ENCODE data around the gene GTSE1.

Gene GTSE1

DNA sequence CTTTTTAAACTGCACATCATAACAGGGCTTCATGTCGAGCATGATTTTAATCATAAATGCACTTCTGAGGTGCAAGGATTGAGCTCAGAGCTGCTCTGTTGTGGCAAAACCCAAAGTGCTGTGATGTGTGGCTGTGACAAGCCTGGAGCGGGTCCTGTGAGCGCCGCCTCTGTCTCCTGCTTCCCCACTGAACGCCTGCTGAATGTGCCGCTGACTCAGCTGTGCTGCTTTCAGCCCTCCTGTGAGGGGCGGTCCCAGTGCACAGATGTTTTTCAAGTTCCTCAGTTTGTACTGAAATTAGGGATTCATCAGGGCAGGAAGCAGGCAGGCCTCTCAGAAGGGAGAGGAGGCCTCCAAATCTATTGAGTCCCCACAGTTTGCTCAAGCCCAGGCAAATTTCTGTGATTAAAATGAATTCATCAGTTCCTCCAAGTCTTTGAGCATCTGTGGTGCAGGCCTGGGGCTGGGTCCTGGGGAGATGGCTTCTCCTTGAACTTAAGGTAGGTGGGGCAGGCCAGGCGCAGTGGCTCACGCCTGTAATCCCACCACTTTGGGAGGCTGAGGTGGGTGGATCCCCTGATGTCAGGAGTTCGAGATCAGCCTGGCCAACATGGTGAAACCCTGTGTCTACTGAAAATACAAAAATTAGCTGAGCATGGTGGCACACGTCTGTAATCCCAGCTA is 3.0 kb upstream of the GTSE1 start:
- no peak overlapping the region for H3K4me3 ChIP-seq (ENCODE audit: insufficient read depth, low read length, poor library complexity, severe bottlenecking)
- H3K4me2 ChIP-seq (ENCODE audit: low read depth, low read length, poor library complexity, severe bottlenecking) = no peak overlapping the region
- no peaks in the 10 kb centered on the region for H3K9me2 ChIP-seq (replicated peaks; ENCODE audit: insufficient read depth, low read length)
- H3K79me2 ChIP-seq (ENCODE audit: insufficient read depth, low read length) = peaks cover 19% of the 10 kb centered on the region
- H3K36me3 ChIP-seq (ENCODE audit: low read length) = peaks cover 3% of the 10 kb centered on the region; the same call in 1 of the 2 replicates
- H3K27ac ChIP-seq (ENCODE audit: low read depth, low read length) = no peak overlapping the region
- peaks cover 4% of the 10 kb centered on the region; the same call in 1 of the 2 replicates for H3F3A ChIP-seq (ENCODE audit: insufficient read depth)
- no peak overlapping the region for H3K9ac ChIP-seq (ENCODE audit: low read length)
- no peaks in the 10 kb centered on the region for H4K20me1 ChIP-seq (ENCODE audit: low read depth, low read length)
- no peak for TF ChIP-seq EZH2phosphoT487 (conservative IDR thresholded peaks at IDR 0.05; ENCODE audit: low read length)
- TF ChIP-seq, protein P1, sequence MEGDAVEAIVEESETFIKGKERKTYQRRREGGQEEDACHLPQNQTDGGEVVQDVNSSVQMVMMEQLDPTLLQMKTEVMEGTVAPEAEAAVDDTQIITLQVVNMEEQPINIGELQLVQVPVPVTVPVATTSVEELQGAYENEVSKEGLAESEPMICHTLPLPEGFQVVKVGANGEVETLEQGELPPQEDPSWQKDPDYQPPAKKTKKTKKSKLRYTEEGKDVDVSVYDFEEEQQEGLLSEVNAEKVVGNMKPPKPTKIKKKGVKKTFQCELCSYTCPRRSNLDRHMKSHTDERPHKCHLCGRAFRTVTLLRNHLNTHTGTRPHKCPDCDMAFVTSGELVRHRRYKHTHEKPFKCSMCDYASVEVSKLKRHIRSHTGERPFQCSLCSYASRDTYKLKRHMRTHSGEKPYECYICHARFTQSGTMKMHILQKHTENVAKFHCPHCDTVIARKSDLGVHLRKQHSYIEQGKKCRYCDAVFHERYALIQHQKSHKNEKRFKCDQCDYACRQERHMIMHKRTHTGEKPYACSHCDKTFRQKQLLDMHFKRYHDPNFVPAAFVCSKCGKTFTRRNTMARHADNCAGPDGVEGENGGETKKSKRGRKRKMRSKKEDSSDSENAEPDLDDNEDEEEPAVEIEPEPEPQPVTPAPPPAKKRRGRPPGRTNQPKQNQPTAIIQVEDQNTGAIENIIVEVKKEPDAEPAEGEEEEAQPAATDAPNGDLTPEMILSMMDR (IDR thresholded peaks at IDR 0.05; ENCODE audit: insufficient read depth, low read length, poor library complexity, severe bottlenecking) = no peak
- H3K9me3 ChIP-seq (ENCODE audit: insufficient read depth, low read length) = no peaks in the 10 kb centered on the region
- no peaks in the 10 kb centered on the region for H3K27me3 ChIP-seq (ENCODE audit: low read length)
- H2AFZ ChIP-seq (ENCODE audit: low read depth, low read length, severe bottlenecking) = no peak overlapping the region

DNA sequence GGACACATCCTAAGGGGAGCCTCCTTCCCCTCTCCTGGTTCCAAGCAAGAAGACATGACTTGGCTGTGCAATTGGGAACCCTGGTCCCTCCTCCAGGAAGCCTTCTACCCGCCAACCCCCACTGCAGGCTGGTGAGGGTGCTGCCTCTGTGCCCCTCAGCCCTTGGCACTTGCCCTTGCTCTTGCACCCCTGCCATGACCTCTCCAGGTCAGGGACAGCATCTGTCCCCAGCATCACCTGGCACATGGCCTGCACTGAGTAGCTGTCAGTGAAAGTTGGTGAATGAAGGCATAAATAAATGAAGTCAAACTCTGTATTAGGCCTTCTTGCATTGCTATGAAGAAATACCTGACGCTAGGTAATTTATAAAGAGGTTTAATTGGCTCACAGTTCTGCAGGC is 1.9 kb upstream of the GTSE1 start:
- Histone ChIP-seq H3K27me3 (ENCODE audit: low read length) (no peaks in the 10 kb centered on the region), H3K9ac (ENCODE audit: low read length) (no peak overlapping the region), H3K27ac (ENCODE audit: low read depth, low read length) (no peak overlapping the region), H3F3A (ENCODE audit: insufficient read depth) (peaks cover 4% of the 10 kb centered on the region; the same call in 1 of the 2 replicates), H3K79me2 (ENCODE audit: insufficient read depth, low read length) (peaks cover 25% of the 10 kb centered on the region), H3K4me2 (ENCODE audit: low read depth, low read length, poor library complexity, severe bottlenecking) (no peak overlapping the region), H3K36me3 (ENCODE audit: low read length) (peaks cover 11% of the 10 kb centered on the region; the same call in 1 of the 2 replicates), H2AFZ (ENCODE audit: low read depth, low read length, severe bottlenecking) (no peak overlapping the region), H3K9me2 (replicated peaks; ENCODE audit: insufficient read depth, low read length) (no peaks in the 10 kb centered on the region), H3K9me3 (ENCODE audit: insufficient read depth, low read length) (no peaks in the 10 kb centered on the region), H3K4me3 (ENCODE audit: insufficient read depth, low read length, poor library complexity, severe bottlenecking) (no peak overlapping the region), H4K20me1 (ENCODE audit: low read depth, low read length) (no peaks in the 10 kb centered on the region)
- TF ChIP-seq, protein P1 (IDR thresholded peaks at IDR 0.05; ENCODE audit: insufficient read depth, low read length, poor library complexity, severe bottlenecking) = no peak
- TF ChIP-seq EZH2phosphoT487 (conservative IDR thresholded peaks at IDR 0.05; ENCODE audit: low read length) = no peak

DNA sequence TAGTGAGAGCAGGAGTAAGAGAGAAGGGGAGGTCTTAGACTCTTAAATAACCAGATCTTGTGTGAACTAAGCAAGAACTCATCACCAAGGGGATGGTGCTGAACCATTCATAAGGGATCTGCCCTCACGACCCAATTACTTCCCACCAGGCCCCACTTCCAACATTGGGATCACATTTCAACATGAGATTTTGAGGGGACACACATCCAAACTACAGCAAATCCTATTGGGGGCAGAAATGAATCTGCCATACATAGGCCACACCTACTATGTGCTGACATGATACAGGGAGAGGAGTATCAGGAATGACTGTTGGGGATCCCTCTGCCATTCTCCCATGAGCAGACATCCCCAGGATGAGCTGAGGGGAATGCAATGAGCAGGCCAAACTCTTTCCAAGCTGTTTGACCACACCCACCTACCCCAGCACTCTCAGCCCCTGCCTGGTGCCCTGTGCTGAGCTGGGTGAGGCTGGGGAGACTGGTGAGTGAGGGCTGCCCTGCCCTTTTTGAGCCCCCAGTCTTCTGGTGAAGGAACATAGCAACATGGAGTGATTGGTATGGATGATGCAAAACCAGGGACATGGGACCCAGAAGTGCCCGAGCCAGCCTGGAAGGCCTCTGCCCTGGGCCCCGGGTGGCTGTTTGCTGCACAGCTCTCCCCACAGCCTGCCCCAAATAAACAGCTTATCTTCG is 1.2 kb upstream of the GTSE1 start:
- Histone ChIP-seq H3F3A (ENCODE audit: insufficient read depth) (peaks cover 4% of the 10 kb centered on the region; the same call in 1 of the 2 replicates), H3K27ac (ENCODE audit: low read depth, low read length) (peak overlapping the region; percentile 75), H2AFZ (ENCODE audit: low read depth, low read length, severe bottlenecking) (peak overlapping the region; percentile 61), H3K79me2 (ENCODE audit: insufficient read depth, low read length) (peaks cover 27% of the 10 kb centered on the region), H3K9me2 (replicated peaks; ENCODE audit: insufficient read depth, low read length) (no peaks in the 10 kb centered on the region), H3K4me2 (ENCODE audit: low read depth, low read length, poor library complexity, severe bottlenecking) (peak overlapping the region; percentile 100), H3K4me3 (ENCODE audit: insufficient read depth, low read length, poor library complexity, severe bottlenecking) (peak overlapping the region; percentile 82), H3K9ac (ENCODE audit: low read length) (peak overlapping the region; percentile 80), H4K20me1 (ENCODE audit: low read depth, low read length) (no peaks in the 10 kb centered on the region), H3K36me3 (ENCODE audit: low read length) (peaks cover 11% of the 10 kb centered on the region; the same call in 1 of the 2 replicates), H3K27me3 (ENCODE audit: low read length) (no peaks in the 10 kb centered on the region), H3K9me3 (ENCODE audit: insufficient read depth, low read length) (no peaks in the 10 kb centered on the region)
- TF ChIP-seq, protein P1 (IDR thresholded peaks at IDR 0.05; ENCODE audit: insufficient read depth, low read length, poor library complexity, severe bottlenecking) = no peak
- no peak for TF ChIP-seq EZH2phosphoT487 (conservative IDR thresholded peaks at IDR 0.05; ENCODE audit: low read length)

Data from SU-DHL-6 (cell line).